ENCODE measurements around the gene OR2V2.

The OR2V2 gene

DNA sequence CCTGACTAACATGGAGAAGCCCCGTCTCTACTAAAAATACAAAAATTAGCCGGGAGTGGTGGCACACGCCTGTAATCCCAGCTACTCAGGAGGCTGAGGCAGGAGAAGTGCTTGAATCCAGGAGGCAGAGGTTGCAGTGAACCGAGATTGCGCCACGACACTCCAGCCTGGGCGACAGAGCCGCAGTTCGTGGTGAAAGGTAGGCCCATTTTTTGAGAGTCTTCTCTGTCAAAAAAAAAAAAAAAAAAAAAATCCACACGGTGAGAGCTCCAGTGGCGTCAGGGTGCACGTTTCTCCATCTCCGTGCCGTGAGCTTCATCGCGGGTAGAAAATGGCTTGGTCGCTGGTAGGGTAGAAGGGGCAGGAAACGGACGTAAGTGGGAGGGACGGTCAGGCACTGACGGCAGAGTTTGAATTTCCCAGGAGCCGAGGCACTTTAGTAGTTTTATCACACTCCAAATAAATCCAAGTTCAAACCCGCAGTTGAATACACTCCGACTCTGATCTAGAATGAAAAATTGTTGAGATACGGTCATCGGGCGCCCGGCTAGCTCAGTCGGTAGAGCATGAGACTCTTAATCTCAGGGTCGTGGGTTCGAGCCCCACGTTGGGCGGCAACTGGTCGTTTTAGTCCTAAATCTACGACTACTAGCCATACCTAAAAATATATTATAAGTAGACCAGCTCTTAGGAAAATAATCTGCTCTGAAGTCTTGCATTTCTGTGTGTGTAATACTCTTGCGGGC is 60.0 kb downstream of the OR2V2 start:
- DNase-seq (ENCODE audit: low read depth in 2 of 2) = no peak

DNA sequence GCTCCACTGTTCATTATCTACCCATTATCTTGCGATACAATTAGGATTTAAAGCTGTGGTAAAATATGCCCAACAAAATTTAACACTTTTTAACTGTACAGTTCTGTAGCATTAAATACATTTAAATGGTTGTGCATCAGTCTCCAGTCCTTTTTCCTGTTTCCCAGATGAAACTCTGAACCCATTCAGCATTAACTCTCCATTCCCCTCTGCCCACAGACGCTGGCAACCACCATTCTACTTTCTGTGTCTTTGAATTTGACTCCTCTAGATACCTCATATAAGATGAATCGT is 60.5 kb downstream of the OR2V2 start:
- no peak for DNase-seq (ENCODE audit: low read depth in 2 of 2)
